ENCODE measurements around the gene HOXC11.

HOXC11 gene

GRCh38 chr12:53955776-53956250 lies 17.1 kb upstream of the HOXC11 start:
- no peak for TF ChIP-seq CTCF (IDR thresholded peaks at IDR 0.05)
- no peak for TF ChIP-seq ZFX (IDR thresholded peaks at IDR 0.05; ENCODE audit: borderline replicate concordance)
- H3K27ac ChIP-seq, result no peak overlapping the region

- TF ChIP-seq CTCF (IDR thresholded peaks at IDR 0.05) (no peak), ZFX (IDR thresholded peaks at IDR 0.05; ENCODE audit: borderline replicate concordance) (no peak)
- H3K27ac ChIP-seq, result no peak overlapping the region
Observed at GRCh38 chr12:53956251-53956887, 16.6 kb upstream of the HOXC11 start.

- TF ChIP-seq ZFX (IDR thresholded peaks at IDR 0.05; ENCODE audit: borderline replicate concordance) (no peak), CTCF (IDR thresholded peaks at IDR 0.05) (no peak)
- H3K27ac ChIP-seq, result no peak overlapping the region
Observed at GRCh38 chr12:53956914-53957536, 15.9 kb upstream of the HOXC11 start.

- H3K27ac ChIP-seq, result no peak overlapping the region
- TF ChIP-seq CTCF (IDR thresholded peaks at IDR 0.05), result no peak
- TF ChIP-seq ZFX (IDR thresholded peaks at IDR 0.05; ENCODE audit: borderline replicate concordance), result no peak
Observed at GRCh38 chr12:53958128-53958527, 14.8 kb upstream of the HOXC11 start.

GRCh38 chr12:53959314-53959713 lies 13.6 kb upstream of the HOXC11 start:
- no peak for TF ChIP-seq CTCF (IDR thresholded peaks at IDR 0.05)
- no peak for TF ChIP-seq ZFX (IDR thresholded peaks at IDR 0.05; ENCODE audit: borderline replicate concordance)

DNA sequence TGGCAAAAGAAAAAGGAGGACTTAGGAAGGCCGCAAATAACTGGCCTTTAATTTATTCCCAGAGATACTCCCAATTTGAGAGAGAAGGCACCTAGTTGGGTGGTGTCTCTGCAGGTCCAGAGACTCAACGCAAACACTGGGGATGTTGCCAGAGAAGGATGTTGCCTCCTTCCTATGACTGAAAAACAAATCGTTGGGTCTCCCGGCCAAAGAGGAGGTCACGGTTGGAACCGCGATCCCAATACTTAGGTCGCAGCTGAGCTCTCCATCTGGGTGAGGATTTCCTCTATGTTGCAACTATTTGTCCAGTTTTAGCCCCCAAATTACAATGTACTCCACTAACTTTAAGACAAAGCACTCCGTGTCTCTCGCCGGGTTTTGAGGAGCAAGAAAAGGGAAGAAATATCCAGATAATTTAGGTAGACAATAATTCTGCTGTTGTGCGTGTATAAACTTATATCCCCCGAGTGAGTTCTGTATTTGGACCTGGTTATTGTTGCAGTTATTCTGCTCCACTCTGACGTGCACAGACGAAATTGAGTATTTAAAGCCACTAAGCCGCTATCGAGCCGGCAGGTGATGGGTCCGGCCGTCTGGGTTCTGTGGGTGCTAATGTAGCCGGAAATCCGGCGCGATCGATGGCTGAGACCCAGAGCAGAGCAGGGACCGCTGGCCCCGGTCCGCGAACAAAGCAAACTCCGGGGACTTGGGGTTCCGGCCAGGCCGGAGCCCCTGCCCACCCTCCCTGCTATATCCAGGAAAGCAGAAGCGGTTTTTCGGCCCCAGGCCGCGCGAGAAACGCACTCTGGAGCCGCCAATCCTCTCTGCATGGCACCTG lies 12.5 kb upstream of the HOXC11 start:
- TF ChIP-seq ZFX (IDR thresholded peaks at IDR 0.05; ENCODE audit: borderline replicate concordance) (no peak), CTCF (IDR thresholded peaks at IDR 0.05) (no peak)
- no peak overlapping the region for H3K27ac ChIP-seq

More at GRCh38 chr12:53959314-53959713, 13.6 kb upstream of the HOXC11 start:
- H3K27ac ChIP-seq, result no peak overlapping the region
